Astrocyte (in vitro differentiated cells and primary cell): Measurements from ENCODE around the gene WDR83. TPM values are rescaled to one million over a fixed set of nuclear protein-coding genes. Genes with fewer than 3 reads are reported as not detected.

Experiments used
- DNase-seq: peaks from one replicate; pipeline ENCODE4 v3.0.0-alpha.2; 2010; ENCODE audit warnings: low read depth
- FAIRE-seq: peaks from 2 replicates; lab custom pipeline; 2011; peaks lifted over from hg19 to GRCh38; lab: Jason Lieb, UNC
- H2AFZ ChIP-seq: 2 replicates; pipeline ENCODE4 v1.6.0; 2012; ENCODE audit warnings: low read depth, low read length, inconsistent platforms
- H3K27ac ChIP-seq: 2 replicates; pipeline ENCODE4 v1.5.1; 2011; ENCODE audit warnings: low read depth, low read length, inconsistent platforms
- H3K27me3 ChIP-seq: 2 replicates; pipeline ENCODE4 v1.6.0; 2011; ENCODE audit warnings: low read length, inconsistent platforms; ENCODE audit not compliant: insufficient read depth
- H3K36me3 ChIP-seq: 2 replicates; pipeline ENCODE4 v1.5.1; 2011; ENCODE audit warnings: low read length, inconsistent platforms; ENCODE audit not compliant: insufficient read depth
- H3K4me1 ChIP-seq: 2 replicates; pipeline ENCODE4 v1.5.1; 2011; ENCODE audit warnings: low read length, inconsistent platforms; ENCODE audit not compliant: insufficient read depth
- H3K4me2 ChIP-seq: 2 replicates; pipeline ENCODE4 v1.6.0; 2012; ENCODE audit warnings: low read length, inconsistent platforms
- H3K4me3 ChIP-seq: 2 replicates; pipeline ENCODE4 v1.5.1; 2011; ENCODE audit warnings: low read depth, mild to moderate bottlenecking, low read length, inconsistent platforms; ENCODE audit not compliant: insufficient read depth
- H3K79me2 ChIP-seq: 2 replicates; pipeline ENCODE4 v1.6.0; 2012; ENCODE audit warnings: mild to moderate bottlenecking, low read length, inconsistent platforms; ENCODE audit not compliant: insufficient read depth
- H3K9ac ChIP-seq: 2 replicates; pipeline ENCODE4 v1.6.0; 2012; ENCODE audit warnings: mild to moderate bottlenecking, low read length, inconsistent platforms
- H3K9me3 ChIP-seq: 2 replicates; pipeline ENCODE4 v1.5.1; 2012; ENCODE audit warnings: low read depth, mild to moderate bottlenecking, low read length, inconsistent platforms; ENCODE audit not compliant: insufficient read depth
- H4K20me1 ChIP-seq: 2 replicates; pipeline ENCODE4 v1.6.0; 2012; ENCODE audit warnings: low read length, inconsistent platforms; ENCODE audit not compliant: insufficient read depth
- H3K27ac Mint-ChIP-seq: one replicate; pipeline ENCODE4 v1.8.0; 2021; ENCODE audit warnings: mild to moderate bottlenecking, mixed read lengths; ENCODE audit not compliant: unreplicated experiment
- H3K27me3 Mint-ChIP-seq: one replicate; pipeline ENCODE4 v1.8.0; 2021; ENCODE audit warnings: low read depth, mixed read lengths; ENCODE audit not compliant: unreplicated experiment
- H3K36me3 Mint-ChIP-seq: one replicate; pipeline ENCODE4 v1.8.0; 2021; ENCODE audit warnings: low read depth, mixed read lengths; ENCODE audit not compliant: unreplicated experiment
- H3K4me1 Mint-ChIP-seq: one replicate; pipeline ENCODE4 v1.8.0; 2021; ENCODE audit warnings: low read depth, mixed read lengths; ENCODE audit not compliant: unreplicated experiment
- H3K4me3 Mint-ChIP-seq: one replicate; pipeline ENCODE4 v1.8.0; 2021; ENCODE audit warnings: mild to moderate bottlenecking, moderate library complexity, mixed read lengths; ENCODE audit not compliant: unreplicated experiment
- H3K9me3 Mint-ChIP-seq: one replicate; pipeline ENCODE4 v1.8.0; 2021; ENCODE audit warnings: mild to moderate bottlenecking, mixed read lengths; ENCODE audit not compliant: unreplicated experiment
- CTCF ChIP-seq: IDR thresholded peaks from 2 replicates; pipeline ENCODE4 v1.5.1; 2011; ENCODE audit warnings: low read depth, mild to moderate bottlenecking, inconsistent platforms, low read length, moderate library complexity; ENCODE audit not compliant: insufficient read depth
- EZH2 ChIP-seq: IDR thresholded peaks from 2 replicates; pipeline ENCODE4 v1.6.1; 2012; ENCODE audit warnings: mild to moderate bottlenecking, low read length, inconsistent platforms; ENCODE audit not compliant: insufficient read depth
- total RNA-seq: library from RNA; stranded (reverse); gene quantifications from 2 replicates; pipeline ENCODE4 v1.2.1, GENCODE V29; 2021

The WDR83 gene
- total RNA-seq, 1 donor from 2014 or later = 13.3 TPM

DNA sequence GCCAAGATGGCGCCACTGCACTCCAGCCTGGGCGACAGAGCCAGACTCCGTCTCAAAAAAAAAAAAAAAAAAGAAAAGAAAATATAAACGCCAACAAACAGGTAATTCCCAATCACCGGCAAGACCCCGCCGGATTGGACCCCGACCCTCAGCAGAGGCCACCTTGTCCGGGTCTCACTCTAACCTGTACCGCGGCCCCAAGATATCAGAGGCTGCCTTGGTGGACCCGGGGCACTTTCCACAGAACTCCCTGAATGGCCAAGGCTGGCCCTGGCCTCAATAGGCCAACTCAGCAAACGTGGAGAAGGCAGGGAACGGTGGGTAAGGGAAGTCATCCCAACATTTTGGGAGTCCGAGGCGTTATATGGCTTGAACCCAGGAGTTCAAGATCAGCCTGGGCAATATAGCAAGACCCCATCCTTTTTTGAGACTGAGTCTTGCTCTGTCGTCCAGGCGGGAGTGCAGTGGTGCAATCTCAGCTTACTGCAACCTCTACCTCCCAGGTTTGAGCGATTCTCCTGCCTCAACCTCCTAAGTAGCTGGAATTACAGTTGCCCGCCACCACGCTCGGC is 27.9 kb upstream of the WDR83 start:
- DNase-seq = no peak
- no peak for FAIRE-seq
- TF ChIP-seq EZH2 (no peak), CTCF (no peak)

GRCh38 chr19:12639901-12640613 is 26.6 kb upstream of the WDR83 start:
- Histone ChIP-seq H4K20me1 (no peaks in the 10 kb centered on the region), H3K4me2 (peak overlapping the region; percentile 71), H3K27ac (no peak overlapping the region), H3K4me3 (no peak overlapping the region), H3K9me3 (peaks cover 4% of the 10 kb centered on the region), H3K27me3 (no peaks in the 10 kb centered on the region), H2AFZ (peak overlapping the region; percentile 64), H3K36me3 (no peaks in the 10 kb centered on the region), H3K9ac (peak overlapping the region; percentile 35), H3K79me2 (no peaks in the 10 kb centered on the region), H3K4me1 (peaks cover 5% of the 10 kb centered on the region)
- Mint-ChIP-seq H3K9me3 (no peaks in the 10 kb centered on the region), H3K4me3 (peak overlapping the region; percentile 60), H3K36me3 (peaks cover 9% of the 10 kb centered on the region), H3K4me1 (no peaks in the 10 kb centered on the region), H3K27ac (peak overlapping the region; percentile 66), H3K27me3 (no peaks in the 10 kb centered on the region)
- FAIRE-seq = peak; percentile 32
- peak; percentile 59 for DNase-seq
- TF ChIP-seq EZH2 = no peak
- TF ChIP-seq CTCF = peak; percentile 50

More for the DNA sequence above, 27.9 kb upstream of the WDR83 start:
- Histone ChIP-seq H3K79me2 (no peaks in the 10 kb centered on the region), H3K27me3 (no peaks in the 10 kb centered on the region), H3K9me3 (peaks cover 4% of the 10 kb centered on the region), H3K4me1 (peaks cover 5% of the 10 kb centered on the region), H3K27ac (no peak overlapping the region), H3K4me3 (no peak overlapping the region), H3K4me2 (no peak overlapping the region), H2AFZ (no peak overlapping the region), H3K36me3 (no peaks in the 10 kb centered on the region), H4K20me1 (no peaks in the 10 kb centered on the region), H3K9ac (no peak overlapping the region)
- Mint-ChIP-seq H3K9me3 (peaks cover 2% of the 10 kb centered on the region), H3K4me1 (no peaks in the 10 kb centered on the region), H3K4me3 (no peak overlapping the region), H3K36me3 (peaks cover 10% of the 10 kb centered on the region), H3K27ac (no peak overlapping the region), H3K27me3 (no peaks in the 10 kb centered on the region)

- Histone ChIP-seq H3K4me3 (no peak overlapping the region), H3K27ac (no peak overlapping the region), H3K36me3 (no peaks in the 10 kb centered on the region), H3K4me1 (peaks cover 5% of the 10 kb centered on the region), H2AFZ (no peak overlapping the region), H3K79me2 (no peaks in the 10 kb centered on the region), H3K27me3 (no peaks in the 10 kb centered on the region), H4K20me1 (no peaks in the 10 kb centered on the region), H3K4me2 (no peak overlapping the region), H3K9ac (no peak overlapping the region), H3K9me3 (peaks cover 4% of the 10 kb centered on the region)
- Mint-ChIP-seq H3K4me3 (no peak overlapping the region), H3K4me1 (no peaks in the 10 kb centered on the region), H3K9me3 (no peaks in the 10 kb centered on the region), H3K27ac (no peak overlapping the region), H3K27me3 (no peaks in the 10 kb centered on the region), H3K36me3 (peaks cover 12% of the 10 kb centered on the region)
- no peak for FAIRE-seq
- TF ChIP-seq EZH2 (no peak), CTCF (no peak)
- DNase-seq = no peak
Observed at GRCh38 chr19:12641456-12641855, 25.2 kb upstream of the WDR83 start.
